ENCODE measurements around the gene SRSF11. TPM values are rescaled to one million over a fixed set of nuclear protein-coding genes. Genes with fewer than 3 reads are reported as not detected.
"Not testable (repeated sequence)": the region's sequence is repeated elsewhere in the genome, so short reads cannot be mapped to it uniquely, and the experiment has no call there.

Gene SRSF11
- total RNA-seq, 1 experiment from 2014 or later, result 173 TPM

- DNase-seq; H3K9me3 ChIP-seq (replicated peaks); H3K27ac ChIP-seq; H3K36me3 ChIP-seq; H3K27me3 ChIP-seq; H3K4me1 ChIP-seq: not testable (repeated sequence)
- H3K4me3 ChIP-seq, result peak overlapping the region; percentile 79
Observed at GRCh38 chr1:70206833-70207232, 14.3 kb upstream of the SRSF11 start.

- Histone ChIP-seq H3K9me3 (replicated peaks) (no peaks in the 10 kb centered on the region), H3K4me3 (no peak overlapping the region), H3K27me3 (no peaks in the 10 kb centered on the region), H3K27ac (no peak overlapping the region), H3K4me1 (peaks cover 4% of the 10 kb centered on the region; the same call in 1 of the 2 replicates), H3K36me3 (peaks cover 5% of the 10 kb centered on the region)
- DNase-seq, result no peak
Observed at GRCh38 chr1:70207492-70207891, 13.7 kb upstream of the SRSF11 start.

DNA sequence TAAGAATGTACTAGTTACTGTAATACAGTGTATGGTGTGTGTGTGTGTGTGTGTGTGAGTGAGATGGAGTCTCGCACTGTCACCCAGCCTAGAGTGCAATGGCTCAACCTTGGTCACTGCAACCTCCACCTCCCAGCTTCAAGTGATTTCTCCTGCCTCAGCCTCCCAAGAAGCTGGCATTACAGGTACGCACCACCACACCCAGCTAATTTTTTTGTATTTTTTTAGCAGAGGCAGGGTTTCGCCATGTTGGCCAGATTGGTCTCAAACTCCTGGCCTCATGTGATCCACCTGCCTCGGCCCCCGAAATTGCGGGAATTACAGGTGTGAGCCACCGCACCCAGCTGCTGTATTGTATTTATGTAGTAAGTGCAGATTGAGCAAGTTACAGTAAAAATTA lies 12.9 kb upstream of the SRSF11 start:
- no peak overlapping the region for H3K27ac ChIP-seq
- DNase-seq, result no peak
- H3K4me1 ChIP-seq, result peaks cover 4% of the 10 kb centered on the region; the same call in 1 of the 2 replicates
- H3K9me3 ChIP-seq (replicated peaks), result no peaks in the 10 kb centered on the region
- H3K36me3 ChIP-seq, result peaks cover 5% of the 10 kb centered on the region
- no peak overlapping the region for H3K4me3 ChIP-seq
- no peaks in the 10 kb centered on the region for H3K27me3 ChIP-seq

DNA sequence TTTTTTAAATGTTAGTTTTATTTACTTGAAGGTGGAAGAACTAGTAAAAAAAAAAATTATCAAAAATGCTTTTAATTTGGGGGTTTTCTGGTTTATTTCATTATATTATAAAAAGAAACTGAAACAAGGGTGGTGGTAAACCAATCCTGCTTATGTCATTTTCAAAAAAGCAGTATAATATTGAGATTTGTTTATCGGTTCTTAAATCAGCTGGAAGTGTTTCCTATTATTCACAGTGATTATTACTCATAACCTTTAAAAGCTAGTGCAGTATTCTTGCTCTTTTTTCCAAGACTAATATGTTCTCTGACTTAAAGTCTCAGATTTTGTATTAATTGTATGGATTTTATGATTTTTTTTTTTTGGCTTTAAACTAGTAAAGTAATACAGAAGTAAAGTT lies 10.4 kb upstream of the SRSF11 start:
- Histone ChIP-seq H3K36me3 (peaks cover 8% of the 10 kb centered on the region), H3K27ac (no peak overlapping the region), H3K4me3 (no peak overlapping the region), H3K9me3 (replicated peaks) (no peaks in the 10 kb centered on the region), H3K27me3 (no peaks in the 10 kb centered on the region), H3K4me1 (no peaks in the 10 kb centered on the region)
- no peak for DNase-seq

GRCh38 chr1:70211541-70211940 lies 9.6 kb upstream of the SRSF11 start:
- DNase-seq, result no peak
- Histone ChIP-seq H3K36me3 (peaks cover 10% of the 10 kb centered on the region), H3K27me3 (no peaks in the 10 kb centered on the region), H3K9me3 (replicated peaks) (no peaks in the 10 kb centered on the region), H3K27ac (no peak overlapping the region), H3K4me1 (no peaks in the 10 kb centered on the region), H3K4me3 (no peak overlapping the region)

- Histone ChIP-seq H3K9me3 (replicated peaks) (no peaks in the 10 kb centered on the region), H3K4me3 (no peak overlapping the region), H3K36me3 (peaks cover 32% of the 10 kb centered on the region), H3K4me1 (0 out of 2 replicates have a peak, but pooled peaks cover 3% of the 10 kb centered on the region), H3K27ac (no peak overlapping the region), H3K27me3 (no peaks in the 10 kb centered on the region)
- no peak for DNase-seq
Observed at GRCh38 chr1:70220015-70220414, 1.2 kb upstream of the SRSF11 start.

DNA sequence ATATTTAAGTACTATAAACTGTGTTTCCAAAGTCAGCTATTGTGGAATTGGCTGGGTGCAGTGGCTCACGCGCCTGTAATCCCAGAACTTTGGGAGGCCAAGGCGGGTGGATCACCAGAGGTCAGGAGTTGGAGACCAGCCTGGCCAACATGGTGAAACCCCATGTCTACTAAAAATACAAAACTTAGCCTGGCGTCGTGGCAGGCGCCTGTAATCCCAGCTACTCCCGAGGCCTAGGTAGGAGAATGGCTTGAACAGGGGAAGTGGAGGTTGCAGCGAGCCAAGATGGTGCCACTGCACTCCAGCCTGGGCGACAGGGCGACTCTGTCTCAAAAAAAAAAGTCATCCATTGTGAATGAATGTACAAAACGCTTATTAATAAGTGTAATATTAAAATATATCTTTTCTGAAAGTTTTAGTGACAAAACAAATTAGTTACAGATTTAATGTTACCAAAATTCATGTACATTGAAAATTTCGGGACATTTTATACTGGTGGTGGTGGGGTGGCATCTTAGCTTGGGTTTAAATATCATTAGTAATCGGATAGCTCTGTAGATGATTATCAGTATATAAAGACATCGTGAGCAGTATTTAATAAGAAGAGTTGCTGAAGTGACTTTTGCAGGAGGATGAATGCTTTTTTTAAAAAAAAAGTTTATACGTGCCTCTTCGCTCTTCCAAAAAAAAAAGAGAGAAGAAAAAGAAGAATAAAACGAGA lies 503 bp upstream of the SRSF11 start:
- Histone ChIP-seq H3K27ac (peak overlapping the region; percentile 94), H3K4me3 (peak overlapping the region; percentile 93)

DNA sequence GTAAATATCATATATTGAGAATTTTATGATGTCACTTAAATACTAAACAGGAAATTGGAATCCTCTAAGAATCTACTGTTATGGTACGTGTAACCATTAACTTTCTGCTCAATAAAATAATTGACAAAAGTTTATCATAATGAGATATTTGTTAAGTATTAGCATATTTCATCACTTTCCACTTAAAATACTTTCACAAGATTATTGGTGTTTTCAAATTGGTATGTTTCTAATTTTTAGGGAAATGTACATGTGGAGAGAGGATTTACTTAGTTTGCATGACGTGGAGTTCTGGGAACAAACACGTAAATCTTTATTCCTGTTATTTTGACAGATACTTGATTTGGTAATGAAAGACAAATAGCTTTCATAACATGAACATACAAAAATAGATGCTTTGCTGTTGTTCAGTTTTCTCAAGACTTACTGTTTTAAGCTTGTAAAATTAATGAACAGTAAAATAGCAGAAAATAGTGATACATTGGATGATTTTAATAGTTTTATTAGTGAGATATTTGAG lies 1.6 kb downstream of the SRSF11 start:
- peaks cover 46% of the 10 kb centered on the region for H3K36me3 ChIP-seq
- H3K4me1 ChIP-seq, result 0 out of 2 replicates have a peak, but pooled peaks cover 3% of the 10 kb centered on the region
- peak overlapping the region; percentile 93 for H3K4me3 ChIP-seq
- no peaks in the 10 kb centered on the region for H3K27me3 ChIP-seq
- no peak overlapping the region; the same call in 1 of the 2 replicates for H3K27ac ChIP-seq
- no peaks in the 10 kb centered on the region for H3K9me3 ChIP-seq (replicated peaks)
- no peak for DNase-seq

More for the DNA sequence above, 503 bp upstream of the SRSF11 start:
- DNase-seq, result no peak
- Histone ChIP-seq H3K9me3 (replicated peaks) (no peaks in the 10 kb centered on the region), H3K4me1 (0 out of 2 replicates have a peak, but pooled peaks cover 3% of the 10 kb centered on the region), H3K27me3 (no peaks in the 10 kb centered on the region), H3K36me3 (peaks cover 39% of the 10 kb centered on the region)

- no peak for DNase-seq
- Histone ChIP-seq H3K27ac (no peak overlapping the region), H3K27me3 (no peaks in the 10 kb centered on the region), H3K4me1 (0 out of 2 replicates have a peak, but pooled peaks cover 3% of the 10 kb centered on the region), H3K36me3 (peaks cover 67% of the 10 kb centered on the region), H3K4me3 (no peak overlapping the region), H3K9me3 (replicated peaks) (no peaks in the 10 kb centered on the region)
Observed at GRCh38 chr1:70224954-70225353, 3.8 kb downstream of the SRSF11 start.

DNA sequence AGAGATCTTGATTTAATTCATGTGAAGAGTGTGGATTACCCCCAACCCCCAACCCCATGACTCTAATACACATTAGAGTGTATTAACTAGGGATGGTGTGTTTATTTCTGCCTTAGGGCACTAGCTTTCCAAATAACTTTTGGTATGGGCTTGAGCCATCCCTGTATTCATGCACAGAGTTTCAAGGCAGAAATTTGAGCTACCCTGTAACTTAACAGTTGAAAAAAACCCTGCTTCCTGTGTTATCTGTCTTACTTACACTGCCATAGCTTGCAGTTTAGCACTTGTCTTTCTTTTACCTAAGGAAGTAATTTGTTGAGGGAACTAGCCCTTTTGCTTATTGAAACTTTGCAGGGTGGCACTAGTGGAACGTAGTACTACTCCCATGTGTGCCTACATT lies 6.3 kb downstream of the SRSF11 start:
- Histone ChIP-seq H3K27me3 (no peaks in the 10 kb centered on the region), H3K4me3 (no peak overlapping the region), H3K9me3 (replicated peaks) (no peaks in the 10 kb centered on the region), H3K36me3 (peaks cover 88% of the 10 kb centered on the region), H3K27ac (no peak overlapping the region), H3K4me1 (0 out of 2 replicates have a peak, but pooled peaks cover 3% of the 10 kb centered on the region)
- peak in 1 of 2 experiments; percentile 4 for DNase-seq

- H3K27ac ChIP-seq, result no peak overlapping the region
- H3K9me3 ChIP-seq (replicated peaks), result no peaks in the 10 kb centered on the region
- H3K4me1 ChIP-seq, result no peaks in the 10 kb centered on the region
- H3K27me3 ChIP-seq, result no peaks in the 10 kb centered on the region
- no peak overlapping the region for H3K4me3 ChIP-seq
- peaks cover 86% of the 10 kb centered on the region for H3K36me3 ChIP-seq
- no peak for DNase-seq
Observed at GRCh38 chr1:70228670-70229069, 7.5 kb downstream of the SRSF11 start.

DNA sequence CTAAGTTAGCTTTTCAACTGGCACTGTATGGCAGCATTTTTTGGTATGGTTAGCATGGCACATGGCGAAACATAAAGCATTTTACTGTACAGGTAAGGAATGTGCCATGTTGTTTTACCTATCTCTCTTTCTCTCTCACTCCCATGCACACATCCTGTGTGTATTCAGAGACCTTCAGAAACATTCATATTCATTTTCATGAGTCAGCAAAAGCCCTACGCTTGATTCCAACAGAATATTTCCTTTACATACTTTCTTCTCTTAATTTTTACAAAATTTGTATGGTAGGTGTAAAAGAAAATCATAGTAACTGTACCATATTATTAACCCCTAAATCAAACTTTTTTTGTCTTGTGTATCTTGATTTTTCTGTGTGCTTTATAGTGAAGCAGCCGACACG lies 10.3 kb downstream of the SRSF11 start:
- Histone ChIP-seq H3K27ac (no peak overlapping the region), H3K27me3 (no peaks in the 10 kb centered on the region), H3K36me3 (peaks cover 86% of the 10 kb centered on the region), H3K4me1 (no peaks in the 10 kb centered on the region), H3K4me3 (no peak overlapping the region), H3K9me3 (replicated peaks) (no peaks in the 10 kb centered on the region)
- DNase-seq, result no peak

- H3K9me3 ChIP-seq (replicated peaks), result 0 out of 2 replicates have a peak, but pooled peaks cover 2% of the 10 kb centered on the region
- no peak overlapping the region for H3K27ac ChIP-seq
- no peaks in the 10 kb centered on the region for H3K4me1 ChIP-seq
- no peak for DNase-seq
- H3K27me3 ChIP-seq, result no peaks in the 10 kb centered on the region
- peaks cover 92% of the 10 kb centered on the region for H3K36me3 ChIP-seq
- H3K4me3 ChIP-seq, result no peak overlapping the region
Observed at GRCh38 chr1:70234733-70235132, 13.6 kb downstream of the SRSF11 start.

GRCh38 chr1:70239940-70240339 lies 18.8 kb downstream of the SRSF11 start:
- Histone ChIP-seq H3K27me3 (no peaks in the 10 kb centered on the region), H3K27ac (no peak overlapping the region), H3K36me3 (peaks cover 87% of the 10 kb centered on the region), H3K4me1 (no peaks in the 10 kb centered on the region), H3K4me3 (no peak overlapping the region), H3K9me3 (replicated peaks) (0 out of 2 replicates have a peak, but pooled peaks cover 2% of the 10 kb centered on the region)
- DNase-seq, result no peak

GRCh38 chr1:70247122-70247521 lies 25.9 kb downstream of the SRSF11 start:
- Histone ChIP-seq H3K9me3 (replicated peaks) (no peaks in the 10 kb centered on the region), H3K4me3 (no peak overlapping the region), H3K36me3 (peaks cover 90% of the 10 kb centered on the region), H3K27ac (no peak overlapping the region), H3K4me1 (no peaks in the 10 kb centered on the region), H3K27me3 (no peaks in the 10 kb centered on the region)
- DNase-seq, result no peak
